D341Med (cell line): ENCODE measurements around the gene TMC1.
A peak's percentile ranks its signal among the peaks of the same experiment; 100 is the strongest.

Experiments
- DNase-seq: peaks from one replicate; pipeline ENCODE4 v3.0.0; 2012; ENCODE audit warnings: low spot score

TMC1 gene

GRCh38 chr9:72575666-72576065 lies 54.3 kb downstream of the TMC1 start:
- no peak for DNase-seq

GRCh38 chr9:72576087-72576486 lies 54.7 kb downstream of the TMC1 start:
- DNase-seq: no peak

DNA sequence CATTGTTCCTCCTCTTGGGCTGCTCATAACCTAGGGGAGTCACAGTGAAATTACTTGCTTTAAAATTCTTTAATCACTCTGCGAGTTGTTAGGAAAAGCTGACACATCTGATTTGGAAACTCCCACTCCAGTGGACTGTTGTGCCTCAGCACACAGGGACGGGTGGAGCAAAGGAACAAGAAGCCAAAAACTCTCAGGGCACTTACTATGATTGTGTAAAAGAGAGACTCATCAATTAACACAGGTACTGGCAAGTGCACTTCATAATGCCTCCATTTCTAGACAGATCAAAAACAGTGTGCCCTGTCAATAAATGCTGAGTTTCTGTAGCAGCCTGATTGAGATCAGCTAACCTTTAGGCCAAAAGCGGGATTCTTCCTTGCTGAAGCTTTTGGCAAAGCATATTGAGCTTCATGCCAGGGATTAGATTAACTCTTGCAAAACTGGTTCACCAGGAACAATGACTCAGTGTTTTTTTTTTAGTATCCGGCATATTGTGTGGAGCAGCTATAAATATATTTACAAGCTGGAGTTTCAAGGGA lies 55.9 kb downstream of the TMC1 start:
- peak; percentile 34 for DNase-seq

- peak; percentile 49 for DNase-seq
Observed at GRCh38 chr9:72579190-72579589, 57.8 kb downstream of the TMC1 start.

DNA sequence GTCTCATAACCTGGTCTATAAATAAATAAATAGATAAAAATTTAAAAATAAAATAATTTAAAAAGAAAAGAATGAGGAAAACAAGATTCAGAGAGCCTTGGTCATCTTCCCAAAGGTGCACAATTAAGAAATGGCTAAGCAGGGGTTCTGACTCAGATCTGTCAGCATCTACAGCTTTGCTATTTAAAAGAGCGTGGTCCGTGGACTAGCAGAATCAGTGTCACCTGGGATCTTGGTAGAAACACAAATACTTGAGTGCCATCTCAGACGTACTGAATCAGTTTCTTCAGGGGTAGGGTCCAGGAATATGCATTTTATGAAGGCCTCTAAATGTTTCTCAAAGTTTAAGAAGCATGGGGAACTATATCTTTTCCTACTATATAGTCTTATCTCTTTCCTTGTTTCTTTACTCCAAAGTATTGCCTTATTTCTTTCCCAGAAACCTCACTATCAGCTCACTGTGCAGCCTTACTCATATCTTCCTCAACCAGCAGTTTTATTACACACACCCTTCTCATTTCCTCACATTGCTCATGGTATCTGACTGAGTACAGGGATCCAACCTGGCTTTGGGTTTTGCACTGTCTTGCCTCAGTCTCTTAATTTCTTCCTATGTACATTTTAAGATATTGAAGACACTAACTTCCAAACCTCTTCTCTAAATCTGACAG lies 58.6 kb downstream of the TMC1 start:
- no peak for DNase-seq

DNA sequence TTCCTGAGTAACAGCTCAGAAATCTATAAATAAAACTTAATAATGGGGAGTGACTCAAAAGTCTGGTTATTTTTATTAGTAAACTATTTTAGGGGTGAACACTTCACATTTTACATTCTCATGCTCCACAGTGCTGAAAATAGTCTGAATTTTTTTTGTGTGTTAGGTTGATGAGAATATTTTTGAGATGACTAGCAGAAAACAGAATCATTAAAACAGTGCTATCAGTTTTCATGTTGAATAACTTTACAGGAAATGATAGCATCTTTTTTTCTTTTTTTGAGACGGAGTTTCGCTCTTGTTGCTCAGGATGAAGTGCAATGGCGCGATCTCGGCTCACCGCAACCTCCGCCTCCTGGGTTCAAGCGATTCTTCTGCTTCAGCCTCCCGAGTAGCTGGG lies 60.3 kb downstream of the TMC1 start:
- DNase-seq: no peak

- no peak for DNase-seq
Observed at GRCh38 chr9:72583370-72583769, 62.0 kb downstream of the TMC1 start.

DNA sequence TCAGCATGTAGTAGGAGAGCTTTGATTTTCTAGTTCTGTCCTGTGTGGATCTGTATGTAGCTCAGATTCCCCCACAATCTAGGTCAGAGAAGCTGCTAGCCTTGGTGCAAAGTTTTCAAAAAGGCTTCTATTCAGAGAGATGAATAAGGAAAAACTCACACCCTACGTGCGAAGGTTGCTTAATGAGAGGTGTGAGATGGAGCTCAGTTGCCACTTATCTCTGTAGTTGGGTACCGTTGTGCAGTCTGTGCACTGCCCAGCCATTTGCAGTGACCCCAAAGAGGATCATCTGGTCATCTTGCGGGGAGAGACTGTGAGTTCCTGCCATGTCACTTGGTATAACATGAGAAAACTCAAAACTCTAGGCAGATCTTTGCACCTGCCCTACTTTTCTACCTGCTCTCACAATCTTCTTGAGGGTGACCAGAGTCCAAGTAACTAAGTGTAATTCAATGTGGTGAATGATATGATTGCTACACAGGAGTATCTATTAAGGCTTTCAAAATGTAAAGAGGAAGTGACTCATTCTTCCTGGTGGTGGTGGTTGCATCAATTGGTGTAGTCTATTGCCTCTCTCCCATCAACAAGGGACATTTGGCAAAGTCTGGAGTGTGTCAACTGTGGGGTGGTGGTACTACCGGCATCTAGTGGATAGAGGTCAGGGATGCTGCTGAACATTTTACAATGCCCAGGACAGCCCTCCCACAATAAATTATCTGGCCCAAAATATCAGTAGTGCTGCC lies 65.2 kb downstream of the TMC1 start:
- no peak for DNase-seq

DNA sequence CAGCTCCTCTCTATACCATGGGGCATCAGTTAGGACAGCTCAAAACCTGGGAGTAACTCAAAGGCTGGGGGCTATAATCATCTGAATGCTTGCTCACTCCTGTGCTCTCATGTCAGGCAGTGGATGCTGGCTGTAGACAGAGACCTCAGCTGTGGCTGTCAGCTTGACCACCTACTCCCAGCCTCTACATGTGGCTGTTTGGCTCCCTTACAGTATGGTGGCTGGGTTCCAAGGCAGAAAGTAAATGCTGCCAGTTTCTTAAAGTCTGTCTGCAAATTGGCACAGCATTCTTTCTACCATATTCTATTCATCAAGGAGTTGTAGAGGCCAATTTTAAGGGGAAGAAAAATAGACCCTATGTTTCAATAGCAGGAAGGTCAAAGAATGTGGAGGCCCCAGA lies 66.9 kb downstream of the TMC1 start:
- no peak for DNase-seq

DNA sequence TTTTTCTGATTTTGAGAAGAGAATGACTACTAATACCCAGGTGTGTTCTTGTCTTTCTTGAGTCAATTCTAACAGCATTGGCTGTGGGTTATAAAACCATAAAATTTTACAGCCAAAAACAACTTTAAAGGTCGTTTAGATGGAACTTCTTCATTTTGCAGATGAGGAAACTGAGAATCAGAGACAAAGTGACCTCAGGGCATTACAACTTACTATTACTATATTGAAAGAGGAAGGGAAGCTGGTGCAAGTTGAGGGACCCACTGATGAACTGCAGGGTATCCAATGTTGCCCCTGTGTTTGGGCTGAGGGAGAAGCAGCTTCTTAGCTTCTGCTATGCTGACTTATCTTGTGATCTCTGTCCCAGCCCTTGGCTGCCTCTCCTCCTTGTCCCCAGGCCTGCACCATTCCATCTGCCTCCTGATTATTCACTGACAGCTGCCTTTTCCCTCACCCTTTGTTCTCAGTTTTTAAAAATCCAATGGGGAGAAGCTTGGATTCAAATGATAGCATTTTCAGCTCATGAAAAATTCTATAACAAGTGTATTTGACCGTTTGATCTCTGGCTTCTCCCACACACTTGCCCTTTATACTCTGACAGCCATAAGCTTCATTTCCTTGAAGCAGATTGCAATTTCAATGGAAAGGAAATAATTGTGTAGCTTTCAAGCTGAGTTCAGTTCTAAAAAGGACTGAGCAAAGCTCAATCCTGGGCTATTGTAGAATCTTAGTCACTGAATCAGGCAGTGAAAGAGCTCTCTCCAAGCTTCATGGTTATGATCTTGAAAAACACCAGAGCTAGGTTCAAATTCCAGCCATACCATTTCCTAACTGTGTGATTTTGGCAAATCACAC lies 68.5 kb downstream of the TMC1 start:
- DNase-seq: no peak

DNA sequence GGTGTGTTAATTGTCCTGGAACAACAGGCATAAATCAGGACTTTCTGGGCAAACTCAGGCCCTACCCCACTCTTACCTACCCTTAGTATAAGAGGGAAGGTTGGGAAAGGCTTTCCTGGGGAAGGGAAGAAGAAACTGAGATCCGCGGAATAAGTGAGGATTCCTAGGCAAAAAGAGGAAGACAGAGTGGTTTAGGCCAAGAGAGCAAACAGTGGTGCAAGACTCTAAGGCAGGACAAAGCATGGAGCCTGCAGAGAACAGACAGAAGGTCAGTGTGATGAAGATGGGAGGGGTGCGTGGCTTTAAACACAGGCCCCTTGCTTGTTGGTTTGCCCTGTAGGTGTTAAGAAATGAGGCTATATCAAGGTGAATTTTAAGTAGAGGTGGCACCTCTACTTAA lies 69.4 kb downstream of the TMC1 start:
- no peak for DNase-seq

GRCh38 chr9:72592502-72593403 lies 71.3 kb downstream of the TMC1 start:
- peak; percentile 62 for DNase-seq

DNA sequence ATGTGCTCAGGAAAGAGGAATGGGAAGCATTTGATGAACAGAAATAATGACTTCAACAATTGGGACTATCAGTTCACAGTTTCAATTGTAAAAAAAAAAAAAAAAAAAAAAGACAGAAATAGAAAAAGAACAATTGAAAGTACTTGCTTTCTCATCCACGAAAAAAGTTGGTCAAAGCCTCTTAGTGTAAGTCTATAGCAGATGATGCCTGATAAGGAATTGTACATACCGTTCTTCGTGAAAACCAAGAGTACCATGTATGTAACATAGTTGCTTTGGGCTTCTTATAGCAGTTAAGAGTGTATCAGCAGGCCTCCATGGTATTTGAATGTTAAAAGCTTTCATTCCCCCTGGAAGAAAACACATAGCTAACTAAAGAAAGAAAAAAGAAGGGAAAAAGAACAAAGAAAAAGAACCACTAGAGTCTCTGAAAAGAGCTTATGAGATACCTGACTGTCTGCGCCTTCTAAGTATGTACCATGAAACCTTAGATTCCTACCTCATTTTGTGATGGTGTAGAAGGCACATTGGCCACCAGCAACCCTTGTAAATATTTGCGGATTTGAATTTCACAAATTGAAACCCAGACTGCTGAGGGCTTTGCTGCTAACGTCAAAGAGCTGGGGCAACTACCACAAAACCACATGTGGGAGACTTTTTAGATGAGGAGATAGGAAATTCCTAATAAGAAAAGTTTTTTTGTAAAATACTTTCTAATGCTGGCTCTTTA lies 75.2 kb downstream of the TMC1 start:
- no peak for DNase-seq

GRCh38 chr9:72597181-72597517 lies 75.7 kb downstream of the TMC1 start:
- no peak for DNase-seq

DNA sequence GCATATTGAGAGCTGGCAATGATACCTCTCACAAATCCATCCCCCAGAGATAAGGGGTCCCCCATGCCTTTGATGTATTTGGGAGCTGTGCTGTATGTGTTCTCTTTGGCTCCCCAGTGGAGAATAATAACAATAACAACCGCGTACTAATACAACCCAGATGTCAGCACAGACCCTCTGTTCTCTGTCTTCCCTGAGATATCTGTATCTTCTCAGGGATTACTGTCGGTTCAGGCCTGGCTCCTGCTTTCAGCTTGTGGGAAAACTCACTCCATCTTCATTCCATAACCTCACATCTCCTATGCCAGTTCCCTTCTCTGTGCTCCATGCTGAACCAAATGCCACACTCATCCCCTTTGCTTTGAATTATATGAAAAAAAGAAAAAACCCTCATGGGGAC lies 76.2 kb downstream of the TMC1 start:
- no peak for DNase-seq

DNA sequence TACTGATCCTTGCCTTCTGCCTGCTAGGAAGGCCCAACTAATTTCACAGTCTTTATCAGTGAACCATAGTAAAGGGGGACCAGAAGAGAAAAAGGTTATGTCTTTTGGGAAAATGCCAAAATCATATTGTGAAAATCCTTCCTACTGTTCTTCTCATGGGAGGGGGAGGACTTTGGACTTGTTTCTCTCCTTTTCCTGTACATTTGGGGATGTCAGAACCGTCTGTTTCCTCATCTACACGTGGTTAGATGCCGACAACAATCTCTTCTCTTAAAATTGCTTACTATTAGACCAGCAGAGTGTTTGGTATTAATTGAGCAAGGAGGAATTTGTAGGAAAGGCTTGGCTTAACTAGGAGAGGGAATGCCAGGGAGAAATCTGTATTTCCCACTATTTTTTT lies 77.2 kb downstream of the TMC1 start:
- DNase-seq: no peak

GRCh38 chr9:72599874-72600534 lies 78.6 kb downstream of the TMC1 start:
- peak; percentile 30 for DNase-seq

DNA sequence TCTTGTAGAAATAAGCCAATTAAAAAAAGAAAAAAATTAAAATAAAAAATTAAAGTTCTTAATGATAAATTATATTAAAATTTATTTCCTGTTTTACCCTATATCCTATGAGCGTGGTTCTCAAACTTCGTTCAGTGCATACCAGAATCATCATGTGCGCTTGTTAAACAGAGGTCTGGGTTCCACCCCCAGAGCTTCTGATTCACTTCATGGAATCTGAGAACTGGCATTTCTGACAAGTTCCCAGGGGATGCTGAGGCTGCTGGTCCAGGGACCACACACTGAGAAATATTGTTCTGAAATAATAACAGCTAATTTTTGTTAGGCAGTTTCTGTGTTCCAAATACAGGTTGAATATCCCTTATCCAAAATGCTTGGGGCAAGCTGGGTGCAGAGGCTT lies 79.3 kb downstream of the TMC1 start:
- DNase-seq: no peak

GRCh38 chr9:72601615-72602014 lies 80.2 kb downstream of the TMC1 start:
- no peak for DNase-seq

GRCh38 chr9:72612449-72612848 lies 91.0 kb downstream of the TMC1 start:
- no peak for DNase-seq

DNA sequence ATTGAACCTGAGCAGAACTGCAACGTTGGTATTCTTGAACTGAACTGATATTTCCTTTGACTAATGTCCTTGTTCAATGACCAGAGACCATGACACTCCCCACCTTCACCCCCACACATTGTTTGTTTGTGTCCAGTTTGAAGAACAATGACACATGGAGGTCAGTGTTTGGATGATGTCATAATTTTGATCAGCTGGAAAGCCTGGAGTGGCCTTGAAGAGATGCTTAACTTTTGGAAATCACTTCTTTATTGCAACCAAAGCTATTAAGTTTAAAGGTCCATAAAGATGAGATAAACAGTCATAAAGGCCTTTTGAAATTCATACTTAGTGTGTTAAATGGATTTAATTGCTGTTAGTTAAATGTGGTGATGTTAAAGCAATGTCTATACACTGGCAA lies 92.7 kb downstream of the TMC1 start:
- DNase-seq: no peak
